OCI-LY3 (cell line): Measurements from ENCODE around the gene FCER2.

ENCODE experiments used
- CTCF ChIP-seq: fragments of 200-600, 300-600 bp; sonication (generic); IDR thresholded peaks from 2 replicates; pipeline ENCODE4 v1.5.1; 2014; ENCODE audit warnings: antibody characterized with exemption, low read length, low read depth
- EZH2phosphoT487 ChIP-seq: fragments of 200-600 bp; shearing (Covaris generic); IDR thresholded peaks from 2 replicates; pipeline ENCODE4 v1.6.1; 2018; ENCODE audit warnings: antibody characterized with exemption, mixed run types, low read depth

GRCh38 chr19:7648265-7649014 is 53.5 kb downstream of the FCER2 start:
- TF ChIP-seq CTCF (no peak), EZH2phosphoT487 (no peak)
